GM21390 (cell line): ENCODE data around the gene TANC1.

Source experiments
- ATAC-seq: cut with Tn5 transposase; IDR thresholded peaks from one replicate; pipeline ENCODE4 v1.9.1; 2021; ENCODE audit not compliant: unreplicated experiment

Gene TANC1

GRCh38 chr2:158993721-158994587, 25.5 kb downstream of the TANC1 start:
- ATAC-seq, result no peak

- peak; percentile 61 for ATAC-seq
These were observed 26.7 kb downstream of the TANC1 start for GRCh38 chr2:158994920-158995676.

- ATAC-seq, result no peak
These were observed 27.2 kb downstream of the TANC1 start for GRCh38 chr2:158995677-158996049.

GRCh38 chr2:158996378-158996993, 28.0 kb downstream of the TANC1 start:
- no peak for ATAC-seq

GRCh38 chr2:158997037-158997790, 28.8 kb downstream of the TANC1 start:
- no peak for ATAC-seq

- no peak for ATAC-seq
These were observed 30.3 kb downstream of the TANC1 start for GRCh38 chr2:158998551-158999248.

- no peak for ATAC-seq
These were observed 31.0 kb downstream of the TANC1 start for GRCh38 chr2:158999458-158999857.

GRCh38 chr2:159000072-159000471, 31.6 kb downstream of the TANC1 start:
- ATAC-seq, result no peak

- no peak for ATAC-seq
These were observed 34.1 kb downstream of the TANC1 start for GRCh38 chr2:159002462-159003111.

- no peak for ATAC-seq
These were observed 35.1 kb downstream of the TANC1 start for GRCh38 chr2:159003555-159003954.

GRCh38 chr2:159004849-159005248, 36.4 kb downstream of the TANC1 start:
- ATAC-seq, result no peak

GRCh38 chr2:159009940-159010339, 41.5 kb downstream of the TANC1 start:
- no peak for ATAC-seq

- no peak for ATAC-seq
These were observed 41.9 kb downstream of the TANC1 start for GRCh38 chr2:159010340-159010739.

- ATAC-seq, result no peak
These were observed 42.5 kb downstream of the TANC1 start for GRCh38 chr2:159010963-159011362.

- no peak for ATAC-seq
These were observed 43.7 kb downstream of the TANC1 start for GRCh38 chr2:159012142-159012541.

GRCh38 chr2:159013103-159013502, 44.7 kb downstream of the TANC1 start:
- ATAC-seq, result no peak

GRCh38 chr2:159015174-159015573, 46.7 kb downstream of the TANC1 start:
- no peak for ATAC-seq

- no peak for ATAC-seq
These were observed 47.4 kb downstream of the TANC1 start for GRCh38 chr2:159015823-159016222.

GRCh38 chr2:159017837-159018236, 49.4 kb downstream of the TANC1 start:
- ATAC-seq, result no peak

- ATAC-seq, result no peak
These were observed 50.6 kb downstream of the TANC1 start for GRCh38 chr2:159019021-159019420.
